Heart left ventricle (tissue), 16 donors: ENCODE measurements around the gene MIDN. TPM values are rescaled to one million over a fixed set of nuclear protein-coding genes. Genes with fewer than 3 reads are reported as not detected.

Experiments
- ATAC-seq, 4 donors: fragments of 200-7000 bp; cut with Tn5 transposase; one replicate each; pipeline ENCODE4 v1.9.1; 2020 to 2022; ENCODE audit warnings: moderate library complexity in 4 of 4, mild to moderate bottlenecking in 3 of 4, moderate number of reproducible peaks in 1 of 4
- DNase-seq, 5 donors: peaks; one replicate each; pipeline ENCODE4 v3.0.0-alpha.2; 2020
- H3K27ac ChIP-seq, 12 donors: fragments of 200-600 bp; sonication (generic) in 4 of 12; one replicate each; pipeline versions ENCODE4 v1.5.0 to v1.8.0; 2016 to 2022; ENCODE audit warnings: mild to moderate bottlenecking in 2 of 12
- H3K27me3 ChIP-seq, 9 donors: fragments of 200-600 bp; sonication (generic) in 2 of 9; one replicate each; pipeline versions ENCODE4 v1.5.1 to v1.8.0; 2016 to 2022; ENCODE audit warnings: mild to moderate bottlenecking in 3 of 9
- H3K36me3 ChIP-seq, 9 donors: fragments of 200-600 bp; sonication (generic) in 2 of 9; one replicate each; pipeline versions ENCODE4 v1.5.0 to v1.8.0; 2018 to 2022; ENCODE audit warnings: mild to moderate bottlenecking in 2 of 9
- H3K4me1 ChIP-seq, 12 donors: fragments of 200-600 bp; sonication (generic) in 4 of 12; one replicate each; pipeline versions ENCODE4 v1.5.0 to v1.8.0; 2016 to 2022; ENCODE audit warnings: mild to moderate bottlenecking in 3 of 12
- H3K4me3 ChIP-seq, 12 donors: fragments of 200-600 bp; sonication (generic) in 4 of 12; one replicate each; pipeline versions ENCODE4 v1.5.0 to v1.8.0; 2017 to 2022; ENCODE audit warnings: mild to moderate bottlenecking in 9 of 12, moderate library complexity in 4 of 12
- H3K9me3 ChIP-seq, 12 donors: fragments of 200-600 bp; sonication (generic) in 4 of 12; one replicate each; pipeline versions ENCODE4 v1.5.0 to v1.8.0; 2016 to 2022; ENCODE audit warnings: mild to moderate bottlenecking in 1 of 12
- CTCF ChIP-seq, 12 donors: fragments of 200-600 bp; sonication (generic) in 4 of 12; IDR thresholded peaks; one replicate each; pipeline versions ENCODE4 v1.5.0 to v1.8.0; 2018 to 2022; ENCODE audit warnings: antibody characterized with exemption in 12 of 12, mild to moderate bottlenecking in 5 of 12
- POLR2A ChIP-seq, 2 donors: fragments of 450-650 bp; IDR thresholded peaks; one replicate each; pipeline ENCODE4 v1.6.1; 2017; ENCODE audit warnings: antibody characterized with exemption in 2 of 2, mild to moderate bottlenecking in 2 of 2, moderate library complexity in 2 of 2
- WGBS, 4 donors: extraction: QIAGEN DNeasy Blood & Tissue Kit in 2 of 4; methylation state at CpG; one replicate each; pipeline versions ENCODE4 v1.1.5 to v1.1.7; 2013 to 2018; 5-methylcytosine and 5-hydroxymethylcytosine counted together
- intact Hi-C, 10 donors: fragments of 100-400 bp; cut with DNase I; formaldehyde crosslinking; loops; one replicate each; pipeline versions ENCODE4 v1.11.1 to v1.14.2; 2022
- polyA plus RNA-seq, 2 donors: library from polyadenylated mRNA; stranded (reverse); fragments of 200-250 nt; gene quantifications; one replicate each; pipeline ENCODE4 v1.2.3, GENCODE V29; 2013
- total RNA-seq, 9 donors: library from RNA; depleted of rRNA in 2 of 9; stranded (reverse); fragments of >200 nt in 2 of 9; fragmentation: NEBNext Ultra II Directional in 3 of 9; extraction: Animal tissue kit (Norgen Biotek cat#: 25700) in 3 of 9; gene quantifications; one replicate each; pipeline versions ENCODE4 v1.1.0 to v1.2.4, GENCODE V29; 2016 to 2023
- donor health status: ischemic (EF 13 %, LVEDD 7.1; RV severe dilation, severe dysfunction).
- donor health status: healthy with polysubstance abuse.
- donor health status: DM: no; HTN: yes; CAD: no.
- donor health status: DM: no; HTN: no; CAD: no.
- donor health status: ischemic (EF 25% LVEDD 6.9; RV normal size, moderate dysfunction).
- donor health status: ischemic (EF 25% LVEDD 5.7; RV mildly dilated, moderate dysfunction).
- donor health status: healthy.
- donor health status: DM: yes; HTN: yes; CAD: no.
- donor health status: ischemic (EF 35%, LVEDD 5.7; RV mildly dilated, moderate dysfunction).
- donor health status: nonischemic (EF 11% LVEDD 7.7; RV severe dilation, severe dysfunction).
- donor health status: DM: yes; HTN: yes; CAD: no.
- donor health status: PGD.
- donor health status: ischemic (EF 29% LVEDD 5.4; RV normal size, mild dysfunction).
- donor health status: nonischemic (EF 23%, LVEDD 6.1; RV moderate dilation, normal function).

The MIDN gene
- total and polyA plus RNA-seq, 11 donors = 25.8 to 115 (median 50.7) TPM

- no peak for DNase-seq
- Histone ChIP-seq H3K4me1 (peaks cover 0 to 23% (median 0%) of the 10 kb centered on the region in 12 donors), H3K4me3 (peak within 1 kb of the TSS in 2 of 12 donors; percentile 12 to 43), H3K27ac (no peak within 1 kb of the TSS), H3K9me3 (no peaks in the 10 kb centered on the region), H3K27me3 (peaks cover 20 to 75% (median 53%) of the 10 kb centered on the region in 9 donors), H3K36me3 (no peaks in the 10 kb centered on the region)
- WGBS, 4 donors = 0% methylated on average over 2 to 113 of the region's 113 CpGs; no CpG with 5 or more reads in 1 of the 4 donors
- no peak for TF ChIP-seq CTCF (IDR thresholded peaks at IDR 0.05)
- TF ChIP-seq POLR2A (IDR thresholded peaks at IDR 0.05) = no peak
- ATAC-seq = no peak
- intact Hi-C loops = loop anchor here in 3 of 10 donors (10.0 kb wide), 3 partner anchors 69 to 239 kb away; partner anchors contain the start of gene PLK5 (in 2 of the 3)
These were observed 37.5 kb downstream of the MIDN start, which contains the start of gene EFNA2 for GRCh38 chr19:1285737-1286360. TSS of gene EFNA2 (plus strand) at chr19:1285873. CDS start at chr19:1286169, 296 bp downstream.

DNA sequence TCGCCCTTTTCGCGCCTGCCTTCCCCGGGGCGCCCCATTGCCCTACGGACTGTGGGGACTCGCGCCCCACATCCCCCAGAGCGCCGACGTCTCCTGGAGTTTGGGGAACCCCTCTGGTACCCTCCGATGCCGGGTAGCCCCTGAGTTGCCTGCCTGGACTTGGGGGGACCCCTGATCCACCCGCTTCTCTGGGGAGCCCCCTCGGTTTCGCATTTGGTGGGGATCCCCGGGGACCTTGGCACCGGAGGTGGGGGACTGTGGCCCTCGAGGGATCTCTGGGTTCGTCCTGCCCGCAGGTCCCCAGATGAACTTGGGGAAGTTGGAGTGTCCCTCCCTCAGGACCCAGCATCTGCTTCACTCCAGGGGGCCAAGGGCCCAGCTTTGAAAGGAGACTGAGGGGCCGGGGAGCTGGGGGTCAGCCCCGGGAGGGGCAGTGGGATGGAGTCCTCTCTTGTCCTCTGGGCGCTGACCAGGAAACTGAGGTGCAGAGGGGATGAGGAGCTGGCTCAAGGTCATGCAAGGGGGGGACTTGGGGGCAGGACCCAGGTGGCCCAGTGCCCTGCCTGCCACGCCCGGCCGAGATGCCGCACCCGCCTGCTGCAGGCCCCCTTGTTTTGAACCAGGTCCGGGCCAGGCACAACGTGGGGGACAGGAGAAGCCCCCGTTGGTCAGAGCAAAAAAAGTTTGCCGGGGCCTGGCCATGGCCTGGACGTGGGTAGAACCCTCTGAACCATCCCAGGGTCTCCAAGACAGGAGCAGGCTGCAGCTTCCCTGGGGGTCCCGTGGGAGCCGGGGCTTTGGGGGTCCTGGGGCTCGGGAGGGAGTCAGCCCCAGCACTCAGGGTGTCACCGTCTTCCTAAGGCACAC, 38.3 kb downstream of the MIDN start:
- H3K9me3 ChIP-seq = no peaks in the 10 kb centered on the region
- ATAC-seq = no peak
- no peaks in the 10 kb centered on the region for H3K36me3 ChIP-seq
- TF ChIP-seq CTCF (IDR thresholded peaks at IDR 0.05) (no peak), POLR2A (IDR thresholded peaks at IDR 0.05) (no peak)
- no peak overlapping the region for H3K27ac ChIP-seq
- H3K4me3 ChIP-seq = peak overlapping the region in 1 of 12 donors; percentile 43
- peaks cover 0 to 23% (median 0%) of the 10 kb centered on the region in 12 donors for H3K4me1 ChIP-seq
- peaks cover 20 to 84% (median 61%) of the 10 kb centered on the region in 9 donors for H3K27me3 ChIP-seq
- WGBS, 4 donors = 39 to 49% (median 41%) methylated on average over 25 to 38 of the region's 38 CpGs
- DNase-seq = no peak
- intact Hi-C loops = loop anchor here in 3 of 10 donors (10.0 kb wide), 3 partner anchors 68 to 238 kb away; partner anchors contain the start of gene PLK5 (in 2 of the 3)

- Histone ChIP-seq H3K27ac (no peak overlapping the region), H3K9me3 (no peaks in the 10 kb centered on the region), H3K4me1 (peaks cover 0 to 23% (median 0%) of the 10 kb centered on the region in 12 donors), H3K4me3 (no peak overlapping the region), H3K36me3 (no peaks in the 10 kb centered on the region), H3K27me3 (peaks cover 20 to 92% (median 63%) of the 10 kb centered on the region in 9 donors)
- WGBS, 4 donors = 48 to 58% (median 52%) methylated on average over 42 to 55 of the region's 55 CpGs
- no peak for ATAC-seq
- TF ChIP-seq CTCF (IDR thresholded peaks at IDR 0.05) (no peak), POLR2A (IDR thresholded peaks at IDR 0.05) (no peak)
- intact Hi-C loops = loop anchor here in 3 of 10 donors (10.0 kb wide), 3 partner anchors 67 to 237 kb away; partner anchors contain the start of gene PLK5 (in 2 of the 3)
- DNase-seq = no peak
These were observed 39.2 kb downstream of the MIDN start for GRCh38 chr19:1287354-1288225.
